IMR-90 (cell line): ENCODE data around the gene ST6GAL2. TPM values are rescaled to one million over a fixed set of nuclear protein-coding genes. Genes with fewer than 3 reads are reported as not detected.

Experiments used
- ATAC-seq: fragments of 200-7000 bp; cut with Tn5 transposase; 2 replicates; pipeline ENCODE4 v1.9.1; 2020; ENCODE audit warnings: low read depth, mild to moderate bottlenecking, moderate library complexity
- BruUV-seq: library from RNA; stranded (reverse); fragments of 400-500 nt; replicated peaks from 2 replicates; lab custom pipeline; 2021; lab: Mats Ljungman, UMichigan
- CTCF ChIA-PET: fragments of 300-600 bp; formaldehyde crosslinking; extraction: SDS; loops from one replicate; lab custom pipeline; 2021; ENCODE audit warnings: antibody characterized with exemption; lab: Yijun Ruan, JAX
- POLR2A ChIA-PET: fragments of 300-600 bp; sonication (Branson Sonifier 250); formaldehyde crosslinking; loops from one replicate; lab custom pipeline; 2022; ENCODE audit warnings: antibody characterized with exemption; ENCODE audit not compliant: unreplicated experiment; lab: Charles Lee
- DNase-seq: peaks from one replicate; pipeline ENCODE4 v3.0.0; 2013
- H2AFZ ChIP-seq: replicated peaks from 2 replicates; pipeline ENCODE3; 2013; ENCODE audit warnings: low read length, mild to moderate bottlenecking; ENCODE audit not compliant: poor library complexity
- H2AK5ac ChIP-seq: 2 replicates; pipeline ENCODE4 v1.6.1; 2013; ENCODE audit warnings: low read depth, low read length, inconsistent platforms
- H2AK9ac ChIP-seq: replicated peaks from 2 replicates; pipeline ENCODE3; 2013; ENCODE audit warnings: mild to moderate bottlenecking, low read depth, low read length, moderate library complexity; ENCODE audit not compliant: poor library complexity
- H2BK120ac ChIP-seq: 2 replicates; pipeline ENCODE4 v1.6.1; 2013; ENCODE audit warnings: low read depth, low read length, inconsistent platforms
- H2BK15ac ChIP-seq: 3 replicates; pipeline ENCODE4 v1.6.1; 2013; ENCODE audit warnings: low read depth, low read length, inconsistent platforms
- H2BK20ac ChIP-seq: 2 replicates; pipeline ENCODE4 v1.6.1; 2013; ENCODE audit warnings: low read depth, mild to moderate bottlenecking, inconsistent platforms, low read length, moderate library complexity
- H2BK5ac ChIP-seq: 2 replicates; pipeline ENCODE4 v1.6.1; 2013; ENCODE audit warnings: mild to moderate bottlenecking, low read depth, low read length, inconsistent platforms; ENCODE audit not compliant: poor library complexity, severe bottlenecking
- H3K14ac ChIP-seq: replicated peaks from 2 replicates; pipeline ENCODE4 v1.6.1; 2013; ENCODE audit warnings: low read depth, low read length, inconsistent platforms
- H3K18ac ChIP-seq: 2 replicates; pipeline ENCODE4 v1.6.1; 2013; ENCODE audit warnings: low read depth, low read length, control low read depth
- H3K23ac ChIP-seq: 2 replicates; pipeline ENCODE4 v1.6.1; 2013; ENCODE audit warnings: low read depth, low read length, inconsistent platforms
- H3K27ac ChIP-seq: 2 replicates; pipeline ENCODE4 v1.5.1; 2013; ENCODE audit warnings: mild to moderate bottlenecking, control low read depth, low read length; ENCODE audit not compliant: insufficient read depth
- H3K27me3 ChIP-seq: 2 replicates; pipeline ENCODE4 v1.6.1; 2013; ENCODE audit warnings: low read length; ENCODE audit not compliant: control insufficient read depth, insufficient read depth
- H3K36me3 ChIP-seq: 2 replicates; pipeline ENCODE4 v1.6.1; 2013; ENCODE audit warnings: low read length, mixed read lengths; ENCODE audit not compliant: control insufficient read depth, insufficient read depth
- H3K4ac ChIP-seq: 2 replicates; pipeline ENCODE4 v1.6.1; 2013; ENCODE audit warnings: low read depth, low read length, inconsistent platforms
- H3K4me1 ChIP-seq: 2 replicates; pipeline ENCODE4 v1.6.1; 2013; ENCODE audit warnings: low read length, mixed read lengths; ENCODE audit not compliant: control insufficient read depth, insufficient read depth
- H3K4me2 ChIP-seq: 2 replicates; pipeline ENCODE4 v1.6.1; 2013; ENCODE audit warnings: low read depth, mild to moderate bottlenecking, control low read depth, low read length, moderate library complexity
- H3K4me3 ChIP-seq: 2 replicates; pipeline ENCODE4 v1.5.1; 2013; ENCODE audit warnings: low read depth, mild to moderate bottlenecking, control low read depth, low read length, moderate library complexity; ENCODE audit not compliant: insufficient read depth
- H3K56ac ChIP-seq: 2 replicates; pipeline ENCODE4 v1.6.1; 2013; ENCODE audit warnings: low read length, inconsistent platforms; ENCODE audit not compliant: insufficient read depth; ENCODE audit errors: extremely low read depth
- H3K79me1 ChIP-seq, 2 experiments: 2 replicates each; pipeline ENCODE4 v1.6.1; 2013; ENCODE audit warnings: low read length in 2 of 2, inconsistent platforms in 1 of 2, low read depth in 1 of 2
- H3K9ac ChIP-seq: 2 replicates; pipeline ENCODE4 v1.6.1; 2013; ENCODE audit warnings: low read depth, low read length, control low read depth
- H3K9me1 ChIP-seq: 2 replicates; pipeline ENCODE4 v1.6.1; 2013; ENCODE audit warnings: low read length, inconsistent platforms; ENCODE audit not compliant: insufficient read depth
- H3K9me3 ChIP-seq: 2 replicates; pipeline ENCODE4 v1.6.1; 2013; ENCODE audit warnings: low read length; ENCODE audit not compliant: control insufficient read depth, insufficient read depth
- H4K20me1 ChIP-seq: 2 replicates; pipeline ENCODE4 v1.6.1; 2013; ENCODE audit warnings: low read length, inconsistent platforms; ENCODE audit not compliant: insufficient read depth
- H4K5ac ChIP-seq: 2 replicates; pipeline ENCODE4 v1.6.1; 2013; ENCODE audit warnings: mild to moderate bottlenecking, low read depth, low read length, control low read depth
- H4K8ac ChIP-seq, 2 experiments: 2 replicates each; pipeline ENCODE4 v1.6.1; 2013; ENCODE audit warnings: low read depth in 2 of 2, low read length in 2 of 2, control low read depth in 1 of 2, inconsistent platforms in 1 of 2
- H4K91ac ChIP-seq: 2 replicates; pipeline ENCODE4 v1.6.1; 2013; ENCODE audit warnings: low read depth, low read length, inconsistent platforms; ENCODE audit not compliant: insufficient read depth
- BHLHE40 ChIP-seq: fragments of 150-350 bp; IDR thresholded peaks from 2 replicates; pipeline ENCODE4 v1.6.1; 2016; ENCODE audit warnings: mild to moderate bottlenecking, low read depth, low read length
- CEBPB ChIP-seq: IDR thresholded peaks from 2 replicates; pipeline ENCODE4 v1.6.1; 2012; ENCODE audit warnings: low read depth, low read length, improper control_type of control experiment
- CHD1 ChIP-seq: IDR thresholded peaks from 2 replicates; pipeline ENCODE4 v1.6.1; 2012; ENCODE audit warnings: low read depth, low read length, improper control_type of control experiment
- FOS ChIP-seq: fragments of 150-350 bp; IDR thresholded peaks from 2 replicates; pipeline ENCODE4 v1.6.1; 2016; ENCODE audit warnings: low read depth, low read length
- MAFK ChIP-seq: IDR thresholded peaks from 2 replicates; pipeline ENCODE4 v1.6.1; 2012; ENCODE audit warnings: low read depth, low read length, improper control_type of control experiment
- MAZ ChIP-seq: IDR thresholded peaks from 2 replicates; pipeline ENCODE4 v1.6.1; 2012; ENCODE audit warnings: low read depth, mild to moderate bottlenecking, low read length, improper control_type of control experiment, moderate library complexity, borderline replicate concordance
- MXI1 ChIP-seq: IDR thresholded peaks from 2 replicates; pipeline ENCODE4 v1.6.1; 2012; ENCODE audit warnings: low read depth, mild to moderate bottlenecking, low read length, moderate library complexity, borderline replicate concordance
- NFE2L2 ChIP-seq: fragments of 150-350 bp; IDR thresholded peaks from 2 replicates; pipeline ENCODE4 v1.6.1; 2016; ENCODE audit warnings: low read depth, mild to moderate bottlenecking, low read length
- POLR2A ChIP-seq: IDR thresholded peaks from 2 replicates; pipeline ENCODE4 v1.6.1; 2012; ENCODE audit warnings: mild to moderate bottlenecking, low read depth, low read length
- RAD21 ChIP-seq: IDR thresholded peaks from 2 replicates; pipeline ENCODE4 v1.6.1; 2012; ENCODE audit warnings: low read length, improper control_type of control experiment
- RCOR1 ChIP-seq: IDR thresholded peaks from 2 replicates; pipeline ENCODE4 v1.6.1; 2012; ENCODE audit warnings: mild to moderate bottlenecking, low read length, improper control_type of control experiment; ENCODE audit not compliant: insufficient replicate concordance
- RFX5 ChIP-seq: IDR thresholded peaks from 2 replicates; pipeline ENCODE4 v1.8.0; 2012; ENCODE audit warnings: low read depth, mild to moderate bottlenecking, low read length, moderate library complexity
- SMC3 ChIP-seq: fragments of 150-350 bp; IDR thresholded peaks from 2 replicates; pipeline ENCODE4 v1.6.1; 2016; ENCODE audit warnings: low read depth, mild to moderate bottlenecking, antibody characterized with exemption, low read length, moderate library complexity
- WGBS, 2 experiments: methylation state at CpG; one replicate each; pipeline versions ENCODE4 v1.1.5 to v1.1.7; 2013; ENCODE audit warnings: missing lambda C conversion rate in 2 of 2; ENCODE audit not compliant: insufficient read length in 1 of 2; ENCODE audit errors: extremely low coverage in 2 of 2; 5-methylcytosine and 5-hydroxymethylcytosine counted together
- dilution Hi-C: fragments of 300-500 bp; cut with HindIII; formaldehyde crosslinking; loops from one replicate; pipeline ENCODE4 v1.14.3; 2018; ENCODE audit warnings: low sequenced_read_pairs; ENCODE audit not compliant: unreplicated experiment
- in situ Hi-C: fragments of 300-500 bp; cut with MboI; formaldehyde crosslinking; loops from 3 replicates; pipeline ENCODE4 v1.14.3; 2019; ENCODE audit warnings: low sequenced_read_pairs, inconsistent platforms, mixed read lengths
- intact Hi-C: fragments of 100-400 bp; cut with micrococcal nuclease; formaldehyde crosslinking; loops from 2 replicates; pipeline ENCODE4 v1.10.0; 2022
- polyA plus RNA-seq, 3 experiments: library from polyadenylated mRNA; depleted of rRNA; stranded (reverse); fragments of >200 nt; gene quantifications; 2 replicates each; pipeline ENCODE4 v1.2.3, GENCODE V29; 2012; ENCODE audit warnings: low replicate concordance in 1 of 3
- total RNA-seq: library from RNA; depleted of rRNA; stranded (reverse); fragments of >200 nt; gene quantifications from 2 replicates; pipeline ENCODE4 v1.2.3, GENCODE V29; 2012
- TF ChIP-seq, protein P1 (sequence below): fragments of 150-350 bp; IDR thresholded peaks from 2 replicates; pipeline ENCODE4 v1.6.1; 2017; ENCODE audit warnings: mild to moderate bottlenecking, antibody characterized with exemption, low read length, low read depth
- TF ChIP-seq, protein P2 (sequence below): conservative IDR thresholded peaks from 2 replicates; pipeline ENCODE4 v1.5.1; 2012; ENCODE audit warnings: mild to moderate bottlenecking, low read depth, low read length, improper control_type of control experiment
- TF ChIP-seq, protein P3 (sequence below): fragments of 150-350 bp; IDR thresholded peaks from 2 replicates; pipeline ENCODE4 v1.6.1; 2016; ENCODE audit warnings: low read depth, mild to moderate bottlenecking, low read length, moderate library complexity, borderline replicate concordance

Gene ST6GAL2
- total and polyA plus RNA-seq, 2 of the 4 experiments (the other 2 are of a cell fraction), result not detected

DNA sequence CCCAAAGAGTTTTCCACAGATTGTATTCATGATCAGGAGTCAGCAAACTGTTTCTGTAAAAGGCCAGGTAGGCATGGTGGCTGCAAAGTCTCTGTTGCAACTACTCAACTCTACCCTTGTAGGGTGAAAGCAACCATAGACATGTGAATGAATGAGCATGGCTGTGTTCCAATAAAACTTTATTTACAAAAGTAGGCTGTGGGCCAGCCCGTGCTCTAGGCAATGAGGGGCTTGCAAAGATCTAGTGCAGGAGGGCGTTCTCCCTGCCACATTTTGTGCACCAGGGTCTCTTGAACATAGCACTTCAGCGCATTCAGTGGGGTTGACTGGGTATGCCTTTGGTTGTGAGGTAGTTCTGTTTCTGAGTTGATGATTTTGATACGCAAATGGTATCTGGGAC, 85.8 kb downstream of the ST6GAL2 start:
- WGBS, 2 experiments, result no CpG with 5 or more reads among the region's 4 CpGs
- no peak overlapping the region for H3K4me2 ChIP-seq
- H3K18ac ChIP-seq, result no peak overlapping the region
- no peak overlapping the region for H4K91ac ChIP-seq
- no peak overlapping the region for H3K14ac ChIP-seq
- H2BK120ac ChIP-seq, result no peak overlapping the region
- no peaks in the 10 kb centered on the region for H3K4me1 ChIP-seq
- ATAC-seq, result no peak
- no peak overlapping the region for H3K23ac ChIP-seq
- H3K9me3 ChIP-seq, result peaks cover 8% of the 10 kb centered on the region
- in situ Hi-C loops, result no loop called here
- no peaks in the 10 kb centered on the region for H3K36me3 ChIP-seq
- TF ChIP-seq MXI1, result no peak
- TF ChIP-seq, protein P1, sequence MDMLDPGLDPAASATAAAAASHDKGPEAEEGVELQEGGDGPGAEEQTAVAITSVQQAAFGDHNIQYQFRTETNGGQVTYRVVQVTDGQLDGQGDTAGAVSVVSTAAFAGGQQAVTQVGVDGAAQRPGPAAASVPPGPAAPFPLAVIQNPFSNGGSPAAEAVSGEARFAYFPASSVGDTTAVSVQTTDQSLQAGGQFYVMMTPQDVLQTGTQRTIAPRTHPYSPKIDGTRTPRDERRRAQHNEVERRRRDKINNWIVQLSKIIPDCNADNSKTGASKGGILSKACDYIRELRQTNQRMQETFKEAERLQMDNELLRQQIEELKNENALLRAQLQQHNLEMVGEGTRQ, result no peak
- no peak for TF ChIP-seq RCOR1
- TF ChIP-seq RAD21, result no peak
- TF ChIP-seq MAFK, result no peak
- TF ChIP-seq MAZ, result no peak
- TF ChIP-seq CEBPB, result no peak
- TF ChIP-seq, protein P2, sequence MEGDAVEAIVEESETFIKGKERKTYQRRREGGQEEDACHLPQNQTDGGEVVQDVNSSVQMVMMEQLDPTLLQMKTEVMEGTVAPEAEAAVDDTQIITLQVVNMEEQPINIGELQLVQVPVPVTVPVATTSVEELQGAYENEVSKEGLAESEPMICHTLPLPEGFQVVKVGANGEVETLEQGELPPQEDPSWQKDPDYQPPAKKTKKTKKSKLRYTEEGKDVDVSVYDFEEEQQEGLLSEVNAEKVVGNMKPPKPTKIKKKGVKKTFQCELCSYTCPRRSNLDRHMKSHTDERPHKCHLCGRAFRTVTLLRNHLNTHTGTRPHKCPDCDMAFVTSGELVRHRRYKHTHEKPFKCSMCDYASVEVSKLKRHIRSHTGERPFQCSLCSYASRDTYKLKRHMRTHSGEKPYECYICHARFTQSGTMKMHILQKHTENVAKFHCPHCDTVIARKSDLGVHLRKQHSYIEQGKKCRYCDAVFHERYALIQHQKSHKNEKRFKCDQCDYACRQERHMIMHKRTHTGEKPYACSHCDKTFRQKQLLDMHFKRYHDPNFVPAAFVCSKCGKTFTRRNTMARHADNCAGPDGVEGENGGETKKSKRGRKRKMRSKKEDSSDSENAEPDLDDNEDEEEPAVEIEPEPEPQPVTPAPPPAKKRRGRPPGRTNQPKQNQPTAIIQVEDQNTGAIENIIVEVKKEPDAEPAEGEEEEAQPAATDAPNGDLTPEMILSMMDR, result no peak
- no peak for TF ChIP-seq FOS
- TF ChIP-seq RFX5, result no peak
- no peak for TF ChIP-seq SMC3
- TF ChIP-seq POLR2A, result no peak
- no peak for TF ChIP-seq BHLHE40
- no peak for TF ChIP-seq CHD1
- TF ChIP-seq, protein P3, sequence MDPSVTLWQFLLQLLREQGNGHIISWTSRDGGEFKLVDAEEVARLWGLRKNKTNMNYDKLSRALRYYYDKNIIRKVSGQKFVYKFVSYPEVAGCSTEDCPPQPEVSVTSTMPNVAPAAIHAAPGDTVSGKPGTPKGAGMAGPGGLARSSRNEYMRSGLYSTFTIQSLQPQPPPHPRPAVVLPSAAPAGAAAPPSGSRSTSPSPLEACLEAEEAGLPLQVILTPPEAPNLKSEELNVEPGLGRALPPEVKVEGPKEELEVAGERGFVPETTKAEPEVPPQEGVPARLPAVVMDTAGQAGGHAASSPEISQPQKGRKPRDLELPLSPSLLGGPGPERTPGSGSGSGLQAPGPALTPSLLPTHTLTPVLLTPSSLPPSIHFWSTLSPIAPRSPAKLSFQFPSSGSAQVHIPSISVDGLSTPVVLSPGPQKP, result no peak
- TF ChIP-seq NFE2L2, result no peak
- intact Hi-C loops, result no loop called here
- no peak overlapping the region for H4K8ac ChIP-seq
- no peak overlapping the region for H2BK20ac ChIP-seq
- H2AK9ac ChIP-seq, result no peak overlapping the region
- no peaks in the 10 kb centered on the region for H4K20me1 ChIP-seq
- CTCF ChIA-PET, result no interaction called here
- no peak overlapping the region for H3K27ac ChIP-seq
- no peak overlapping the region for H3K4ac ChIP-seq
- DNase-seq, result no peak
- no peak overlapping the region for H2AK5ac ChIP-seq
- H2AFZ ChIP-seq, result no peak overlapping the region
- no peak overlapping the region for H2BK15ac ChIP-seq
- no peak overlapping the region for H3K56ac ChIP-seq
- POLR2A ChIA-PET, result no interaction called here
- H3K9me1 ChIP-seq, result no peaks in the 10 kb centered on the region
- BruUV-seq, result no TSS peak
- no peak overlapping the region for H4K5ac ChIP-seq
- H3K4me3 ChIP-seq, result no peak overlapping the region
- no peak overlapping the region for H2BK5ac ChIP-seq
- dilution Hi-C loops, result no loop called here
- no peaks in the 10 kb centered on the region for H3K27me3 ChIP-seq
- no peaks in the 10 kb centered on the region for H3K79me1 ChIP-seq
- no peak overlapping the region for H3K9ac ChIP-seq
